Endothelial cell of hepatic sinusoid (primary cell): Measurements from ENCODE around the gene PCDHA10.
"Not testable (repeated sequence)": the region's sequence is repeated elsewhere in the genome, so short reads cannot be mapped to it uniquely, and the experiment has no call there.

Experiments used
- in situ Hi-C: cut with HindIII; loops from 2 replicates; pipeline ENCODE4 v1.10.0; 2017; ENCODE audit warnings: low sequenced_read_pairs

The PCDHA10 gene

GRCh38 chr5:140855772-140856674 lies at the start of gene PCDHA10:
Gene PCDHA10 (plus strand): TSS chr5:140855897. CDS start chr5:140856049, 152 bp downstream.
- in situ Hi-C loops = no loop called here

- in situ Hi-C loops = no loop called here
These were observed 48.6 kb upstream of the PCDHA10 start, which contains the start of gene PCDHA4 for GRCh38 chr5:140806834-140807775. Gene PCDHA4 (plus strand): TSS chr5:140807068.

- in situ Hi-C loops = not testable (repeated sequence)
These were observed 47.3 kb upstream of the PCDHA10 start for GRCh38 chr5:140808241-140808888.

- in situ Hi-C loops = no loop called here
These were observed 46.8 kb upstream of the PCDHA10 start for GRCh38 chr5:140808889-140809291.

- in situ Hi-C loops = no loop called here
These were observed 34.1 kb upstream of the PCDHA10 start, which contains the start of gene PCDHA5 for GRCh38 chr5:140821375-140822280. Gene PCDHA5 (plus strand): TSS chr5:140821613.

GRCh38 chr5:140822281-140822629 lies 33.4 kb upstream of the PCDHA10 start:
- in situ Hi-C loops = no loop called here

- in situ Hi-C loops = not testable (repeated sequence)
These were observed 32.7 kb upstream of the PCDHA10 start for GRCh38 chr5:140822969-140823368.

GRCh38 chr5:140823475-140823874 lies 32.2 kb upstream of the PCDHA10 start:
- in situ Hi-C loops = no loop called here

- in situ Hi-C loops = no loop called here
These were observed 27.9 kb upstream of the PCDHA10 start, which contains the start of gene PCDHA6 for GRCh38 chr5:140827704-140828361. Gene PCDHA6 (plus strand): TSS chr5:140827960. CDS start chr5:140828092, 132 bp downstream.

- in situ Hi-C loops = no loop called here
These were observed 27.3 kb upstream of the PCDHA10 start for GRCh38 chr5:140828362-140828737.

GRCh38 chr5:140829511-140830501 lies 25.9 kb upstream of the PCDHA10 start:
- in situ Hi-C loops = not testable (repeated sequence)

- in situ Hi-C loops = no loop called here
These were observed 21.7 kb upstream of the PCDHA10 start, which contains the start of gene PCDHA7 for GRCh38 chr5:140833993-140834392. Gene PCDHA7 (plus strand): TSS chr5:140834269. CDS start chr5:140834384, 115 bp downstream.

- in situ Hi-C loops = not testable (repeated sequence)
These were observed 21.2 kb upstream of the PCDHA10 start for GRCh38 chr5:140834439-140835008.

GRCh38 chr5:140835622-140836510 lies 19.8 kb upstream of the PCDHA10 start:
- in situ Hi-C loops = no loop called here

- in situ Hi-C loops = no loop called here
These were observed 14.4 kb upstream of the PCDHA10 start, which contains the start of gene PCDHA8 for GRCh38 chr5:140840978-140841962. Gene PCDHA8 (plus strand): TSS chr5:140841187. CDS start chr5:140841322, 135 bp downstream.
